Hematopoietic multipotent progenitor cell (in vitro differentiated cells): ENCODE data around the gene TEP1. TPM values are rescaled to one million over a fixed set of nuclear protein-coding genes. Genes with fewer than 3 reads are reported as not detected.

ENCODE experiments used
- DNase-seq, 3 donors: peaks; one replicate each; pipeline ENCODE4 v3.0.0-alpha.2; 2011 to 2015; ENCODE audit warnings: low read depth in 2 of 3, low spot score in 2 of 3
- total RNA-seq: library from RNA; depleted of rRNA; stranded (reverse); fragments of >200 nt; gene quantifications from one replicate; pipeline ENCODE4 v1.2.3, GENCODE V29; 2012

TEP1 gene
- total RNA-seq, 1 donor, result 27.5 TPM

GRCh38 chr14:20434701-20435581 lies 21.6 kb upstream of the TEP1 start:
- DNase-seq, result no peak

GRCh38 chr14:20429801-20430669 lies 16.7 kb upstream of the TEP1 start:
- DNase-seq, result peak in 1 of 3 donors; percentile 14

- DNase-seq, result peak in 1 of 3 donors; percentile 22
Measured at GRCh38 chr14:20428802-20429201, 15.5 kb upstream of the TEP1 start.

- DNase-seq, result no peak
Measured at GRCh38 chr14:20428010-20428365, 14.7 kb upstream of the TEP1 start.

DNA sequence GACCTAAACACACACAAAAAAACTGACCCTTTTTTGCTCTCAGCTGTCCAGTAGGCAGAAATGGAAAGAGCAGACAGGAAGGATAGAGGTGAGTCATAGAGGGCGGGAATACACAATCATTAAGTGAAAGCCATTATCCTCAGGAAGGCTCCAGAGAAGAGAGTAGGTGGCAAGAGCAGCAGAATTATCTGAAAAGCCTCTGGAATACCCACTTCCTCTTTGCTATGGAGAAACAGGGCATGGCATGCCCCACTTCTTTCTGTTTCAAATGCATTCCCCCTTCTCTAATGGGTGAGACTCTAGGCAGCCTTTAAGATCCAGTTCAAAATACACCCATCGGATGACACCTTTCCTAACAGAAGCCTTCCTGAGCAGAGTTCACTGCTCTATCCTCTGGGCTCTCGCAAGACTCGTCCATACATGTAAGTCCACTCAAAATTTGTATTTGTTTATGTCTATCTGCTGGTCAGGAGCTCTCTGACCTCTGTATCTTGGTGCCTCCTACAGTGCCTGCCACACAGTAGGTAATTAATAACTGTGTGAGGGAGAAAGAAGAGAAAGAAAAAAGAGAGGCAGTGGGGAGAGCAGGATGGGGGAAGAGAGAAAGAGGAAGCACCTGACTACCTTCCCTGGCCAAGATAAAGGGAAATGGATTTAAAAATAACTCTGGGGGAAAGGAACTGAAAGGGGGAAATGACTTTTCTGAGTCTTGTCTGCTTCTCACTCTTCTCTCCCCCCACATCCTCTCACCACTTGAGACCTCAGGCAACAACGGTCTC lies 14.1 kb upstream of the TEP1 start:
- peak in 2 of 3 donors; percentile 54 to 67 for DNase-seq

GRCh38 chr14:20424851-20425250 lies 11.6 kb upstream of the TEP1 start:
- no peak for DNase-seq

GRCh38 chr14:20422886-20423285 lies 9.6 kb upstream of the TEP1 start:
- DNase-seq, result no peak

- DNase-seq, result no peak
Measured at GRCh38 chr14:20421267-20421666, 8.0 kb upstream of the TEP1 start.

DNA sequence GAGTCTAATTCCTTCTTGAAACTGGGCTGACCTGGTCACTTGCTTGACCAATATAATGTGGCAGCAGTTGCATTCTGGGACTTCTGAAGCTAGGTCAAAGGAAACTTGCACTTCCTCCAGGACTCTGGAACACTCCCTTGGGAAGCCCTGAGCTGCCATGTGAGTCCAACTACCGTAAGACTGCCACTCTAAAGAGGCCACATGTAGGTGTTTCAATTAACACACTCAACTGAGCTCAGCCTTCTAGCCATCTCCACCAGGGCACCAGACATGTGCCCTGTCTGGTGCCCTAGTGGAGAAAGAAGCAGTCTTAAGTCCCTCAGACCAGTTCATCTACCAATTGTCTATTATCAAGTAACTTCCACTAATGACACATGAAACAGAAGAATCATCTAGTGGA lies 6.1 kb upstream of the TEP1 start:
- DNase-seq, result peak in 1 of 3 donors; percentile 5

DNA sequence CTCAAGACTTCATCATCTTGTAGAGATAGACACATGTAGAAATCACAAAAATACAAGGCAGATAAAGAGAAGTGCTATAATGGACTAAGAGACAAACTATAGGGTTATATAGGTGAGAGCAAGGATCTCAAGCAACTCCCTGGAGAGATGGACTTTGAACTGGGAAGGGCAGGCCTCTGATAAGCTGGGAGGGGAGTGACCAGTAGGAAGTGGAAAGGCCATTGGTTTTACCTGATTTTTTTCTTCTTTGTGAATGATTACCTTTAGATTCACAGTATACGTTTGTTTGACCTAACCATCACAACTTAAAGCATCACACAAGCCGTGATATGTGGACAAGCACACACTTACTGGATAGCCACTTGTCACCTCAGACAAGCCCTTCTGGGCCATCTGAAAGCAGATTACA lies 5.2 kb upstream of the TEP1 start:
- DNase-seq, result no peak

GRCh38 chr14:20417250-20418186 lies 4.2 kb upstream of the TEP1 start:
- DNase-seq, result no peak

GRCh38 chr14:20416223-20416622 lies 2.9 kb upstream of the TEP1 start:
- DNase-seq, result no peak

- peak; percentile 21 to 86 (median 69) for DNase-seq
Measured at GRCh38 chr14:20415782-20416206, 2.5 kb upstream of the TEP1 start.

- peak in 1 of 3 donors; percentile 11 for DNase-seq
Measured at GRCh38 chr14:20413744-20414082, 412 bp upstream of the TEP1 start.

- peak in 1 of 3 donors; percentile 52 for DNase-seq
Measured at GRCh38 chr14:20412411-20412810, 890 bp downstream of the TEP1 start.

GRCh38 chr14:20409226-20409625 lies 4.1 kb downstream of the TEP1 start:
- DNase-seq, result no peak

- no peak for DNase-seq
Measured at GRCh38 chr14:20403521-20403920, 9.8 kb downstream of the TEP1 start.

- DNase-seq, result no peak
Measured at GRCh38 chr14:20400965-20401593, 12.2 kb downstream of the TEP1 start.

- DNase-seq, result no peak
Measured at GRCh38 chr14:20400589-20400964, 12.7 kb downstream of the TEP1 start.
